Hepatocyte (in vitro differentiated cells): ENCODE data around the gene BAIAP3. TPM values are rescaled to one million over a fixed set of nuclear protein-coding genes. Genes with fewer than 3 reads are reported as not detected.
A peak's percentile ranks its signal among the peaks of the same experiment; 100 is the strongest.

Experiments used
- DNase-seq: peaks from one replicate; pipeline ENCODE4 v3.0.0-alpha.2; 2016; ENCODE audit warnings: low spot score
- H2AFZ ChIP-seq: fragments of 200-600 bp; sonication (generic); 2 replicates; pipeline ENCODE4 v1.6.0; 2016; ENCODE audit warnings: antibody characterized with exemption, mild to moderate bottlenecking
- H3K27ac ChIP-seq: fragments of 200-600 bp; sonication (generic); 2 replicates; pipeline ENCODE4 v1.5.1; 2016; ENCODE audit warnings: mild to moderate bottlenecking
- H3K27me3 ChIP-seq: fragments of 200-600 bp; sonication (generic); 2 replicates; pipeline ENCODE4 v1.6.1; 2016
- H3K36me3 ChIP-seq: fragments of 200-600 bp; sonication (generic); replicated peaks from 2 replicates; pipeline ENCODE4 v1.5.1; 2016; ENCODE audit warnings: low read depth; ENCODE audit not compliant: insufficient read depth
- H3K4me1 ChIP-seq: fragments of 200-600 bp; sonication (generic); 2 replicates; pipeline ENCODE4 v1.5.1; 2016; ENCODE audit warnings: mild to moderate bottlenecking, moderate library complexity; ENCODE audit not compliant: insufficient read depth
- H3K4me2 ChIP-seq: fragments of 200-600 bp; sonication (generic); 2 replicates; pipeline ENCODE4 v1.6.0; 2016
- H3K4me3 ChIP-seq: fragments of 200-600 bp; sonication (generic); 2 replicates; pipeline ENCODE4 v1.5.1; 2016; ENCODE audit warnings: mild to moderate bottlenecking
- H3K79me2 ChIP-seq: fragments of 200-600 bp; sonication (generic); 2 replicates; pipeline ENCODE4 v1.6.0; 2017; ENCODE audit warnings: mild to moderate bottlenecking
- H3K9me2 ChIP-seq: fragments of 200-600 bp; sonication (generic); replicated peaks from 2 replicates; pipeline ENCODE4 v1.6.0; 2017; ENCODE audit warnings: mild to moderate bottlenecking; ENCODE audit not compliant: insufficient read depth
- H3K9me3 ChIP-seq: fragments of 200-600 bp; sonication (generic); 2 replicates; pipeline ENCODE4 v1.5.1; 2016; ENCODE audit warnings: low read depth, mild to moderate bottlenecking
- H4K20me1 ChIP-seq: fragments of 200-600 bp; sonication (generic); 2 replicates; pipeline ENCODE4 v1.6.0; 2016; ENCODE audit warnings: mild to moderate bottlenecking; ENCODE audit not compliant: insufficient read depth, poor library complexity, severe bottlenecking
- EZH2 ChIP-seq: fragments of 200-600 bp; sonication (generic); IDR thresholded peaks from 2 replicates; pipeline ENCODE4 v1.6.1; 2016; ENCODE audit warnings: antibody characterized with exemption, mild to moderate bottlenecking, borderline replicate concordance
- EZH2phosphoT487 ChIP-seq: fragments of 200-600 bp; sonication (generic); IDR thresholded peaks from one replicate; pipeline ENCODE4 v1.6.1; 2018; ENCODE audit warnings: antibody characterized with exemption, mild to moderate bottlenecking, low read depth, moderate library complexity; ENCODE audit not compliant: unreplicated experiment, severe bottlenecking
- WGBS: methylation state at CpG from one replicate; pipeline ENCODE4 v1.1.6; 2016; ENCODE audit warnings: low lambda C conversion rate; ENCODE audit errors: missing lambda C conversion rate; 5-methylcytosine and 5-hydroxymethylcytosine counted together
- polyA plus RNA-seq: library from polyadenylated mRNA; unstranded; fragments of >200 nt; fragmentation: Nextera tagmentation; extraction: Ambion mirVana; gene quantifications from 2 replicates; pipeline ENCODE4 v1.2.1, GENCODE V29; 2016
- total RNA-seq: library from RNA; depleted of rRNA; stranded (reverse); fragments of >200 nt; gene quantifications from 2 replicates; pipeline ENCODE4 v1.2.3, GENCODE V29; 2014
- TF ChIP-seq, protein P1 (sequence below): fragments of 200-600 bp; sonication (generic); IDR thresholded peaks from 2 replicates; pipeline ENCODE4 v1.5.1; 2016; ENCODE audit warnings: antibody characterized with exemption, mild to moderate bottlenecking; ENCODE audit not compliant: poor library complexity

The BAIAP3 gene
- total and polyA plus RNA-seq, 2 experiments from 2014 or later = 2.4 to 3.0 TPM

DNA sequence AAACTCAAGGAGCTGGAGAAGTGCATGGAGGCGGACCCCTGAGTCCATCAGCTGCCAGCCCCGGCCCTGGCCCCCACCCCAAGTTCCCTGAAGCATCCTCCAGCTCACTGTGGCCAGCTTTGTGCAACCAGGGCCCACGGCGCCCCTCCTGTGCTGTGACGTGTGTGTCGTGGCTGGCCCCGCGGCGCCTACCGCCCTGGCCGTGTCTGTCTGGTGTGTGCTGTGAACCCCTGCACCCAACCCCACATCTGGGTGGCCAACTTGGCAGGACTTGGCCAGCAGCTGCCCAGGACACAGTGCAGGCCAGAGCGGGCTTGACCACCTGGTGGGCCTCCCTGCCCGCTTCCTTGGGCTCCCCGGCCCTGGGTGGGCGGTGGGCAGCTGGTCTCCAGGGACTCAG, 15.0 kb downstream of the BAIAP3 start:
- no peak for DNase-seq
- no peaks in the 10 kb centered on the region for H3K9me2 ChIP-seq
- no peak for TF ChIP-seq EZH2
- TF ChIP-seq, protein P1, sequence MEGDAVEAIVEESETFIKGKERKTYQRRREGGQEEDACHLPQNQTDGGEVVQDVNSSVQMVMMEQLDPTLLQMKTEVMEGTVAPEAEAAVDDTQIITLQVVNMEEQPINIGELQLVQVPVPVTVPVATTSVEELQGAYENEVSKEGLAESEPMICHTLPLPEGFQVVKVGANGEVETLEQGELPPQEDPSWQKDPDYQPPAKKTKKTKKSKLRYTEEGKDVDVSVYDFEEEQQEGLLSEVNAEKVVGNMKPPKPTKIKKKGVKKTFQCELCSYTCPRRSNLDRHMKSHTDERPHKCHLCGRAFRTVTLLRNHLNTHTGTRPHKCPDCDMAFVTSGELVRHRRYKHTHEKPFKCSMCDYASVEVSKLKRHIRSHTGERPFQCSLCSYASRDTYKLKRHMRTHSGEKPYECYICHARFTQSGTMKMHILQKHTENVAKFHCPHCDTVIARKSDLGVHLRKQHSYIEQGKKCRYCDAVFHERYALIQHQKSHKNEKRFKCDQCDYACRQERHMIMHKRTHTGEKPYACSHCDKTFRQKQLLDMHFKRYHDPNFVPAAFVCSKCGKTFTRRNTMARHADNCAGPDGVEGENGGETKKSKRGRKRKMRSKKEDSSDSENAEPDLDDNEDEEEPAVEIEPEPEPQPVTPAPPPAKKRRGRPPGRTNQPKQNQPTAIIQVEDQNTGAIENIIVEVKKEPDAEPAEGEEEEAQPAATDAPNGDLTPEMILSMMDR = no peak
- TF ChIP-seq EZH2phosphoT487 = no peak

DNA sequence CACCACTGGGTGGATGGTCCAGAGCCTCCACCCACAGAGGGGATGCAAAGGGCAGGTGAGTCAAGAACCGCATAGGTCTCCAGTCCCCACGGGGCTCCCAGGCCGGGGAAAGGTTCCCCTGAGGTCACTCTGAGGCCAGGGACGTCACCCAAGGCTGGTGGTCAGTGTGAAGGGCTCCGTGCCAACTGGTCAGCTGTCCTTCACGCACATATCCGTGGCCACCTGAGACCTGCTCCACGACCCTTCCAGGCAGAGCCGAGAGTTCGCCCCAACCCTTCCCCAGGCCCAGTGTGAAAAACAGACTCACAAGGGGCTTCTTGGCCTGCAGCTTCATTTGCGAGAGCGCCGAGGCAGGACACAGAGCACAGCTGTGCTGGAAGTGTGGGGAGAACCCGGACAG, 15.5 kb downstream of the BAIAP3 start:
- H3K9me2 ChIP-seq = no peaks in the 10 kb centered on the region
- H4K20me1 ChIP-seq = peaks cover 8% of the 10 kb centered on the region
- no peaks in the 10 kb centered on the region for H3K36me3 ChIP-seq
- H3K27me3 ChIP-seq = no peaks in the 10 kb centered on the region
- no peak overlapping the region for H2AFZ ChIP-seq
- no peaks in the 10 kb centered on the region for H3K9me3 ChIP-seq
- DNase-seq = no peak
- WGBS = 97% methylated on average over 14 of the region's 14 CpGs
- H3K79me2 ChIP-seq = peaks cover 35% of the 10 kb centered on the region
- no peak overlapping the region for H3K4me2 ChIP-seq
- TF ChIP-seq, protein P1 = no peak
- TF ChIP-seq EZH2phosphoT487 (no peak), EZH2 (no peak)
- H3K27ac ChIP-seq = no peak overlapping the region
- no peak overlapping the region for H3K4me3 ChIP-seq
- H3K4me1 ChIP-seq = peaks cover 3% of the 10 kb centered on the region

More for the DNA sequence above, 15.0 kb downstream of the BAIAP3 start:
- H3K4me2 ChIP-seq = no peak overlapping the region
- H3K4me1 ChIP-seq = peaks cover 3% of the 10 kb centered on the region
- no peaks in the 10 kb centered on the region for H3K9me3 ChIP-seq
- no peaks in the 10 kb centered on the region for H3K36me3 ChIP-seq
- peaks cover 30% of the 10 kb centered on the region for H3K79me2 ChIP-seq
- H3K27me3 ChIP-seq = no peaks in the 10 kb centered on the region
- peaks cover 3% of the 10 kb centered on the region for H4K20me1 ChIP-seq
- H2AFZ ChIP-seq = no peak overlapping the region
- WGBS = 97% methylated on average over 10 of the region's 15 CpGs
- H3K4me3 ChIP-seq = no peak overlapping the region
- no peak overlapping the region for H3K27ac ChIP-seq

DNA sequence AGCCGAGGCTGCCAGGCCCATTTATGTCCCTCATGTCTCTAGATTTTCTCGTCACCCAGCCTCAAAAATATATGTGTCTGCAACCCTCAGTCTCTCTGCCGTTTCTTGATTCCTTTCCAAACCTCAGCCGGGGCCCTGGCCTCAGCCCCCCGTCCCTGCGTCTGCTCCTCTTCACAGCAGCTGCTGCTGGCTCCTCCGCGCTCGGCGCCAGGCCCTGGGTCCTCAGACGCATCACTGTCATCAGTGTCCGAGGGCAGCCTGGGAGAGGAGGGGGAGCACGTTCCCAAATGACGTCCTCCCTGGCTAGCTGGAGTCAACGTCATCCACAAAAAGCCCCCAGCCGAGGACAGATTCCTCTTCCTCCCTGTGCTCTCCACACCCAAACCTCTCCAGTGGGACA, 15.9 kb downstream of the BAIAP3 start:
- no peaks in the 10 kb centered on the region for H3K27me3 ChIP-seq
- 98% methylated on average over 16 of the region's 16 CpGs for WGBS
- H2AFZ ChIP-seq = no peak overlapping the region
- no peaks in the 10 kb centered on the region for H3K36me3 ChIP-seq
- no peak overlapping the region for H3K4me3 ChIP-seq
- peaks cover 10% of the 10 kb centered on the region for H4K20me1 ChIP-seq
- no peak overlapping the region for H3K4me2 ChIP-seq
- no peak overlapping the region for H3K27ac ChIP-seq
- no peaks in the 10 kb centered on the region for H3K9me3 ChIP-seq
- TF ChIP-seq, protein P1 = no peak
- no peak for TF ChIP-seq EZH2
- no peak for TF ChIP-seq EZH2phosphoT487
- no peaks in the 10 kb centered on the region for H3K9me2 ChIP-seq
- no peak for DNase-seq
- H3K79me2 ChIP-seq = peaks cover 39% of the 10 kb centered on the region
- H3K4me1 ChIP-seq = peaks cover 3% of the 10 kb centered on the region

DNA sequence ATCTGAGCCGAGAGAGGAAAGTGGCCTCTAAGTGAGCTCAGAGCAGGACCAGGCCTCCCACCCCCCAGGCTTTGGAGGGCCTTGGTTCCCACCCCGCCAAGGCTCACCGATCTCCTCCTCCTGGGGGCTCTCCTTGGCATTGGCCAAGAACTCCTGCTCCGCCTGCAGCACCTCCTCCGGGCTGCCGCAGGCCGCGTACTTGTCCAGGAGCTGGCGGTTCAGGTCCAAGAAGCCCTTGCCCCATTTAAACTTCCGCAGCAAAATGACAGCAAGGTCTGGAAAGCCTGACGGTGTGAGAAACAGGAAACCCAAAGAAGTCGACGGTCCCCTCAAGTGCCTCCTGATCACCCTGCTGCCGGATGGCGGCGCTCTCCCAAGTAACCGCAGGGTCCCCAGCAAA, 16.5 kb downstream of the BAIAP3 start:
- WGBS = 96% methylated on average over 17 of the region's 17 CpGs
- no peak overlapping the region for H3K4me3 ChIP-seq
- H3K4me2 ChIP-seq = peak overlapping the region; percentile 97
- no peak overlapping the region for H2AFZ ChIP-seq
- no peaks in the 10 kb centered on the region for H3K9me2 ChIP-seq
- TF ChIP-seq, protein P1 = no peak
- TF ChIP-seq EZH2phosphoT487 = no peak
- TF ChIP-seq EZH2 = no peak
- peaks cover 3% of the 10 kb centered on the region for H3K4me1 ChIP-seq
- H3K9me3 ChIP-seq = no peaks in the 10 kb centered on the region
- H4K20me1 ChIP-seq = peaks cover 10% of the 10 kb centered on the region
- H3K27ac ChIP-seq = no peak overlapping the region
- no peak for DNase-seq
- H3K27me3 ChIP-seq = no peaks in the 10 kb centered on the region
- H3K79me2 ChIP-seq = peaks cover 45% of the 10 kb centered on the region
- H3K36me3 ChIP-seq = no peaks in the 10 kb centered on the region
